Stimulated activated CD4-positive, alpha-beta T cell treated with anti-CD3 and anti-CD28 coated beads, Interleukin-1b, Interleukin-23, amount 100 ng/mL, for 1 hour (primary cell): ENCODE measurements around the gene ZNF776.
"Not testable (repeated sequence)": the region's sequence is repeated elsewhere in the genome, so short reads cannot be mapped to it uniquely, and the experiment has no call there.

Source experiments
- DNase-seq, 2 donors: peaks; one replicate each; pipeline ENCODE4 v3.0.0-alpha.2; 2020; ENCODE audit warnings: low read depth in 2 of 2

The ZNF776 gene

DNA sequence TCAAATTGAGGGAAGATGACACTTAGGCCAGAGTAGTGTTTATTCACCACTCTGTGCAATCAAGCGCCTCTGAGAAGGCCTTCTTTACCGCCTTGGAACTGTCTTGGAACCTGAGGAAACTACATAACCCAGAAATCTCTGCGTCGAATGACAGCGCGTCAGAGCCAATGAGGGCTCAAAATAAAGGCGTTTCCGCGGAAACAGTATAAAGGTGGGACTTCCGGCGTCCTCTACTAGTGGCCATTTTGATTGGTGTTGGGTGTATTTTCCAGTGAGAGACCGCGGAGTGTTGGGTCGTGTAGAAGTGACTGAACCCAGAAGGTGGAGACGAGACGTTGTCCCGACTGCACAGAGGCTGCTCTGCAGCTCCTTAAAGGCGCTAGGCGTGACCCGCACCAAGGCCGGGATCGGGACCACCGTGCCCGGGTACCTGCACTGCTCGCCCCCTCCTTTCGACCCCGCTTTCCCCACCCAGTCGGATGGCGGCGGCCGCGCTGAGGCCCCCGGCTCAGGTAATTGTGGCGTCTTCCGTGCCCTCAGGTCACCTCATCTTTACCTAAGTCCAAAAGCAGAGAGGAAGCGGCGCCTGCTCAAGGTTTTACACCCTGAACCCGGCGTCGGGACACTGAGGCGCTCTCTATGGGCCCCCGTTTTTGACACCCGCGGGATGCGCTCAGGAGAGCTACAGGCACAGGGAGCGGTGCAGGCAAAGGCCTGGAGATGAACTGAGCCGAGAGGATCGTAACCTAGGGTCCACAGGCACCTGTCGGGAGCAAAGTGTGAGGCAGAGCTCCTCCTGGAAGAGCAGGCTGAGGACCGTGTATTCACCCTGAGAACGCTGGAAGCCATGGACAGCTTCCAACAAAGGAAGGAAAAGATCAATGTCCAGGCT, at the start of gene ZNF776:
Gene ZNF776, plus strand, starts transcription at position 236 of the 892 bp plus-strand sequence. Its CDS starts 244 bp downstream, at position 480.
- peak; percentile 51 to 52 for DNase-seq

DNA sequence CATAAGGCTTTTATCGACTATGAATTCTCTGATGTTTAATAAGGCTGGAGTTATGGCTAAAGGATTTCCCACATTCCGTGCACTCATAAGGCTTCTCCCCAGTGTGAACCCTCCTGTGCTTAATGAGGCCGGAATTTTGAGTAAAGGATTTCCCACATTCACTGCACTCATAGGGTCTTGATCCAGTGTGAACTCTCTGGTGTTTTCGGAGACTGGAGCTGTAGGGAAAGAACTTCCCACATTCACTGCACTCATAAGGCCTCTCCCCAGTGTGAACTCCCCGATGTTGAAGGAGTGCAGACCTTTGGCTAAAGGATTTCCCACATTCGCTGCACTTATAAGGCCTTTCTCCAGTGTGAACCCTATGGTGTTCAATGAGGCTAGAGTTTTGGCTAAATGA, 45.0 kb upstream of the ZNF776 start:
- DNase-seq = no peak

DNA sequence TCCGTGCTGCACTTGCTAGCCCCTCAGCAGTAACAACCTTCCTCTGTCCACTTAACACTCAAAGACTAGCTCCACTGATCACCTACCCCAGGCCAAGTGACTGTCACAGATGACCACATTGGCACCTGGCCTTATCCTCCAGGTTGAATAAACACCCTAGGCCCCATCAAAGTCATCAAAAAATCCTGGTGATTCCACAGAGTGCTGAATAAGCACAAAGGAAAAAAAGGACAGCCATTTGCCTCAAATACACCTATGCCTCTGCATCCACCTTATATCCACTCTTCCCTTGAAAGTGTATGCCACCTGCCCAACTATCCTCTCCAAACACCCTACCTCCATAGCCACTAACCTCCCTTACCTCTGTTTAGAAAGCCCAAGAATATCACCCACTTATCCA, 40.3 kb upstream of the ZNF776 start:
- no peak for DNase-seq

DNA sequence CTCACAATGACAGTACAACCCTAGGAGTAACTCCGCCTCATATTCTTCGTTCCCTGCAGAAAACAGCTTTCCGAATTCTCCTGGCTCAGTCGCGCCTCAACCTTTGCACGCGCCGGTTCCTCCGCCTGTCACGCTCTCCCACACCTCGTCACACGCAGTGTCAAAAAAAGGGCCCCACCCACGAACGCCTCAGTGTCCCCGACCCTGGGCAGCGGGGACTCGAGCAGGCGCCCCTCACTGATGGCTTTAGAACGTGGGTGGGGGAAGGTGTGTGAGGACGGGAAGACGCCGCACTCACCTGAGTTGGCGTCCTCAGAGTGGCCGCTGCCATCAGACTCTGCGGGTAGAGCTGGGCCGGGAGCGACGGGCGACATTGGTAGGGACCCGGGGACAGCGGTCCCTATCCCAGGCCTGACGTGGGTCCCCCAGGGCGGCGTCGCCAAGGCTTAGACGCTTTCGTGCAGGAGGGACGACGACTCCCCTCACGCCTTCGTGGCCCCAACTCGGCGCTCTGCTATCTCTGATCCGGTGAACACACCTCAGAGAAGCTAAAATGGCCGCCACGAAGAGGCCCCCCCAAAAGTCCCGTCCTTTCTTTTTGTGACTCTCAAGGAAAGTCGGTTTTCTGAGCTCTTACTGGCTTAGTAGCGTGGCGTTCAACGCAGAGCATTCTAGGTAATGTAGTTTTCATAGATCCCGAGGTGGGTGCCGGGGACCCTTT, 37.8 kb upstream of the ZNF776 start, which contains the start of gene ZNF154:
Gene ZNF154, minus strand, starts transcription at position 564 of the 721 bp plus-strand sequence. Its CDS starts 233 bp downstream, at position 331.
- DNase-seq = no peak

DNA sequence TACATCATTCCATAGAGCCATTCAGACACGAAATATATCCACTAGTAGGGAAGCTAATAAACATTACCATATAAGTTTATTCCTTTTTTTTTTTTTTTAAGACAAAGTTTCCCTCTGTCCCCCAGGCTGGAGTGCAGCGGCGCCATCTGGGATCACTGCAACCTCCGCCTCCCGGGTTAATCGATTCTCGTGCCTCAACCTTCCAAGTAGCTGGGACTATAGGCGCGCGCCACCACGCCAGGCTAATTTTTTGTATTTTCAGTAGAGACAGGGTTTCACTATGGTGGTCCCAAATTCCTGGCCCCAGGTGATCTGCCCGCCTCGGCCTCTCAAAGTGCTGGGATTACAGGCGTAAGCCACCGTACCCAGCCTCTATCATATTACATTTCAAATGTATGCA, 37.0 kb upstream of the ZNF776 start:
- DNase-seq = no peak

DNA sequence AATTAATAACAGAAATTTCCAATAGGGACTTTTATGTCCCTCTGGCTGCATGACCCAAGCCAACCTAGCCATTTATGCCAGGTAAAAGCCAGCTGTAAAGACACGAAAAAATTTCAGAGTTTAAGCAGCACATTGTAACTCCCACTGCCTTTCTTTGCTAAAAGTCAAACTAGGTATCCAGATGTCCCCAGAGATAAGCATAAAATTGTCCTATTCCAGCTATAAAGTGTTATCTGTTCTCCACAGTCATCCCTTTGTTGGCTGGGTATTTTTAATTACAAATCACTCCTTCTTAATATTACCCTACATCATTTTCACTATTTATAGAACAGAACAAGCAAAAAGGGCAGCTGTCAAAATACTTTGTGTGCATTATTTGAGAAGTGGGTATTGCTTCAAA, 34.4 kb upstream of the ZNF776 start:
- DNase-seq = no peak

DNA sequence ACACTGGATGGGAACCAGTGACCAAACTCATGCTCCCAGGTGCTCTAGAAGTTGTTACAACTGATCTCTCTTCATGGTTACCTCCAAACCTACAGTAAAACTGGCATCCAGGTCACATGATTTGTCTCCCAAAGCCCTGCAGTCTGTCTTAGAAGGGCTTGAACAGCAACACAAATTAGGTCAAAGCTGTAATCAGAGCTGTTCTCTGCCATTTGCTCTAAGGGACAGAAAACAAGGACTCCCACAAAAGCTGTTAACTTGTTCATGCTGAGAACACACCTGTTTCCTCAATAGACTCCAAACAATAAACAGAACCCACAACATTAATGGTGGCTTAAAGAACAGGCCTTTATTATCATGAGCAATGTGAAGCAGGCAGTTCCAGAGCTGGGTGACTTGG, 27.2 kb upstream of the ZNF776 start:
- DNase-seq = no peak

DNA sequence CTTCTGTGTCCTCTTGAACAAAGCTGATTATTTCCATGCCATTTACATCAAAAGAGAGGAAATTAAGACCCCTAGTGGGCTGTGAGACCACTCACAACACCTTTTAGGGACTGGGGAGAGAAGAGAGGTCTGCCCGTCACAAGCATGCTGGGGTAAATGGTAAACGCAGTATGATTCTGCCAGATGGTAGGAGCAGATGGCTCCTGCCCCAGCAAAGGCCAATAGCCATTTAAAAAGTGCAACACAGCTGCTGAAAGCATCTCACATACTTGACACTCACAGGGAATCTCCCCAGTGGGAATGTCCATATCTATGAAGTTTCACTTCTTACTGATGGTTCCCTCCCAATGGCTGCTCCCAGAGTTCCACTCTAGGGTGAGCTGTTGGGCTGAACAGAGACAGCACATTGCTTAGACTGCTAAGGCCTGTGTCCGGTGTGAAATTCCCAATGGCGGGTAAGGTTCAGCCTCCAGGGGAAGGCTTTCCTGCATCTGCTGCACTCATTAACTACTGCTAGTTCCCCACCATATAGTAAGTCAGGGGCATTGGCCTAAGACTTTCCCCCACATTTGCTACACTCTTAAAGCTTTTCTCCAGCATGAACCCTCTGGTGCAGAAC, 26.6 kb upstream of the ZNF776 start:
- no peak for DNase-seq

DNA sequence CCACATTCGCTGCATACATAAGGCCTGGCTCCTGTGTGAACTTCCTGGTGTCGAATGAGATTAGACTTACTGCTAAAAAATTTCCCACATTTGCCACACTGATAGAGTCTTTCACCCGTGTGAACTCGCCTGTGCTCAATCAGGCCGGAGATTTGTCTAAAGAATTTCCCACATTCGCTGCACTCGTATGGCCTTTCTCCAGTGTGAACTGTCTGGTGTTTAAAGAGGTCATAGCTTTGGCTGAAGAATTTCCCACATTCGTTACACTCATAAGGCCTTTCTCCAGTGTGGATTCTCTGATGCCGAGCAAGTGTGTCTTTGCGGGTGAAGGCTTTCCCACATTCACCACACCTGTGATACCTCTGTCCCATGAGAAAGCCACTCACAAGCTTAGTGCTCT, 25.7 kb upstream of the ZNF776 start:
- DNase-seq = no peak

DNA sequence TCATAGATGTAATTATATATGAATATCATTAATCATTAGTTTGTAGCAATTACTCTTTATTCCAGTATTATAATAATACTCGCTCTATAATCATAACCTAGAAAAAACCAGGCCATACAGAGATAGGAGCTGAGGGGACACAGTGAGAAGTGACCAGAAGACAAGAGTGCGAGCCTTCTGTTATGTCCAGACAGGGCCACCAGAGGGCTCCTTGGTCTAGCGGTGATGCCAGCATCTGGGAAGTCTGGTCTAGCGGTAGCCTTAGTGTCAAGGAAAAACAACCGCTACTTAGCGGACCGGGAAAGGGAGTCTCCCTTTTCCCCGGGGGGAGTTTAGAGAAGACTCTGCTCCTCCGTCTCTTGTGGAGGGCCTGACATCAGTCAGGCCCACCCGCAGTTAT, 8.3 kb upstream of the ZNF776 start:
- DNase-seq = peak in 1 of 2 donors; percentile 10

DNA sequence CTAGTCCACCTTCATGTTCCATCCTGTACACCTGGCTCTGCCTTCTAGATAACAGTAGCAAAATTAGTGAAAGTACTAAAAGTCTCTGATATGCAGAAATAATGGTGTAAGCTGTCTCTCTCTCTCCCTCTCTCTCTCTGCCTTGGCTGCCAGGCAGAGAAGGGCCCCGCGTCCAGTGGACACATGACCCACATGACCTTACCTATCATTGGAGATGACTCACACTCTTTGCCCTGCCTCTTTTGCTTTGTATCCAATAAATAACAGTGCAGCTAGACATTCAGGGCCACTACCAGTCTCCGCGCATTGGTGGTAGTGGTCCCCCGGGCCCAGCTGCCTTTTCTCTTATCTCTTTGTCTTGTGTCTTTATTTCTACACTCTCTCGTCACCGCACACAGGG, 7.8 kb upstream of the ZNF776 start:
- not testable (repeated sequence) for DNase-seq

DNA sequence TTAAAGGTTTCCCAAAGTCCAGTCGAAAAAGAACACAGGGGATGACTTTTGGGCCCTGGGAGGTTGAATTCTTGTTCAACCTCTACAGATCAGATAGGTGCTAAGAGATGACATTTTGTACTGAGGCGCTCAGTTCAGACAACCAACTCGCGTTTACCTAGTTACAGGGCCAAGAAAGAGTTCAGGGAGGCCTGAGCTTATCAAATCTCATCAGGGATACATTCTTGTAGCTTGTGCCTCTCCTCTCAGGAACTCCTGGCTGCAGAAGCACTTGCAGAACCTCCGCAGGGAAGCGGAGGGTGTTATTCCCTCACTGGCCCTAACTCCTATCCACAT, 825 bp downstream of the ZNF776 start:
- DNase-seq = no peak

DNA sequence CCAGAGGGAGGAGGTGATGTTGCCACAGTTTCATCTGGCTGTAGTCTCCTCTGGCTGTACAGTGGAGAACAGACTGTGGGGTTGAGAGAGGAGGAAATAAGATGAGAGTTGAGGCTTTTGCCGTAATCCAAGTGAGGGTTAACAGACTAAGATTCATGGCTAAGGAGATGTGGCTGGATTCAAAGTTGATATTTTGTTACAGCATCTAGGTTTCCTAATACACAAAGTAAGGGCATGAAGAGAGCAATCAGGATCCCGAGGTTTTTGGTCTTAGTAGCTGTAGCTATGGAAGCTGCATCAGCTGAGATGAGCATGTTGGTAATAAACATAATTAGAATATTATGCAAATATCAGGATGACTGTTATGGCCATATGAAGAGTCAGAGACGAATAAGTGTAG, 1.4 kb downstream of the ZNF776 start:
- no peak for DNase-seq

DNA sequence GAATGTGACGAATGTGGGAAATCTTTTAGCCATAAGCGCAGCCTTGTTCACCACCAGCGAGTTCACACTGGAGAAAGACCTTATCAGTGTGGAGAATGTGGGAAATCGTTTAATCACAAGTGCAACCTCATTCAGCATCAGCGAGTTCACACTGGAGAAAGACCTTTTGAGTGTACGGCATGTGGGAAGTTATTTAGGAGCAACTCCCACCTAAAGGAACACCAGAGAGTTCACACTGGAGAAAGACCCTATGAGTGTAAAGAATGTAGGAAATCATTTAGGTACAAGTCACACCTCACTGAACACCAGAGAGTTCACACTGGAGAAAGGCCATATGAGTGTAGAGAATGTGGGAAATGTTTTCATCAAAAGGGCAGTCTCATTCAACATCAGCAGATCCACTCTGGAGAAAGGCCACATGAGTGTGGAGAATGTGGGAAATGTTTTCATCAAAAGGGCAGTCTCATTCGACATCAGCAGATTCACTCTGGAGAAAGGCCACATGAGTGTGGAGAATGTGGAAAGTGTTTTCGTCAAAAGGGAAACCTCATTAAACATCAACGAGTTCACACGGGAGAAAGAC, 7.6 kb downstream of the ZNF776 start:
- no peak for DNase-seq

DNA sequence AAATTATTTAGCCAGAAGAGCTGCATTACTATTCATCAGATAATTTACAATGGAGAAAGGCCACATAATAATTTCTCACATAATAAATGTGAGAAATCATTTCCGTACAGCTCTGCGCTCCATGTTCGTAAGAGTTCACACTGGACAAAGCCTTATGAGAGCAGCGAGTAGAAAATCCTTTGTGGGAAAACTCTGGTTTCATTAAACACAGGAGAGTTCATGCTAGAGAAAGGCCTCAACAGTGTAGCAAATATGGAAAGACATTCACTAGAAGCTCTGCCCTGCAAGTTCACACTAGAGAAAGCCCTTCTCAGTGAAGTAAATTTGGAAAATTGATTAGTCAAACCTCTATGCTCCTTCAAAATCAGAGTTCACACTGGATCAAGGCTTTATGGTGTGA, 8.4 kb downstream of the ZNF776 start:
- DNase-seq = no peak

DNA sequence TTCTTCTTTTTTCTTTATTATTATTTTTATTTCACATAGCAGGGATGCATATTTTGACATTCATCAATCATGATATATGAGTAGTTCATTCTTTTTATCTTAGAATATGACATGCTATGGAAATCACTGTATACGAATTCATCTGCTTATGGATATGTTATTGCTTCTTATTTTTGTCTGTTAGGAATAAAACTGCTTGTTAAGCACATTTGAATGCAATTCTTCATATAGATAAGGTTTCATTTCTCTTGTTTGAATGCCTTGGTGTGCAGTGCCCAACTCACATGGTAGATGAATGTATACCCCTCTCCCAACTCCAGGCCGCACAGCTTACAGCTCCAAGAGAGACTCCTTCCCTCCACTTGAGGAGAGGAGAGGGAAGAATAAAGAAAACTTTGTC, 11.3 kb downstream of the ZNF776 start:
- no peak for DNase-seq

DNA sequence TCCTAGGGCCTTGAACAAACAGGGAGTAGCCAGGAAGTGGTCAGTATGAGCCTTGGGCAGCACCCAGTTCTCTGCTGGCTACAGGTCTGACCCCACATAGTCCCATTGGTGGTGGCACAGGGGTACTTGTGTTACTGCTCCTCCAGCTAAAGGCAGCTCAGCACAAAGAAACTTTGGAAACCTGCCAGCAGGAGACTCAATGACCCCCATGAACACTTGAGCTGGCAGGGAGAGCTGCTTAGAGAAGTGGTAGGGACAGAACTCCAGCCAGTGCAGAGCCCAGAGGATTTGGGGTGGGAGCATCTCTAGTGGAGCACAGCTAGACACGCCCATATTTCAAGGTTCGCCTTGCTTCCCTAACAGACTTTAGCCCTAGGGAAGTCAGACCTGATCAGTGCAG, 12.5 kb downstream of the ZNF776 start:
- DNase-seq = no peak

DNA sequence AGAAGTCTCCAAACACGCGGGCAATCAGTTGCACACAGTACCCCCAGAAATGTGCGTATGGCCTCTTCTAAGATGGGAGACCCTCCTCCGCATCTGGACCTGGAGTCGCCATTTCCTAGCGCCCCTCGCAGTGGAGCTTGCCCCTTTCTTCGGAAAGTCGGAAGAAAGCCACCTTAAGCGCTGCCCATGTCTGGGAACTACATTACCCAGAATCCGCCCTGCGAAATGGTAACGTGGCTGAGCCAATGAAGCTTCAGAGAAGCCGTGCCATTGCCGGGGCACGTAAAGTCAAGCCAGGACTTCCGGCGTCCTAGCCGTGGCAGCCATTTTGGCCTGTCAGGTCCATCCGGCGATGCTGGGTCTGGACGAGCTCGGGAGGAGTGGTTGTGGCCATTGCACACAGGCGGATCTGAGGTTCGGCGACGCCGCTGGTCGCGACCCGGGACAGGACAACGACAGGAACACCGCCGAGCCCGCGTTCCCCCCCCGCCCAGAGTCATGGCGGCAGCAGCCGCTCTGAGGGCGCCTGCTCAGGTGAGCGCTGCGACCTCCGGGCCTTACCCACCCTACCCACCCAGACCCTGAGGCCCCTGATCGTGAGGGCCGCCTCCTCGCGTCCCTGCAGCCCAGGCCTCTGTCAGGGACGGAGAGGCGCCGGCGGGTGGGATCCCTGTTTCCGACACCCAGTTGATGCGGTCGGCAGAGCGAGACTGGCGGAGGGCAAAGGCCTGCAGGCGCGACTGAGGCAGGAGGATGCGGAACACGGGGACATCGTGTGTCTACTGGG, 22.9 kb downstream of the ZNF776 start, which contains the start of gene ZNF586:
Gene ZNF586, plus strand, starts transcription at position 332 of the 787 bp plus-strand sequence. Its CDS starts 167 bp downstream, at position 499.
- DNase-seq = peak; percentile 60 to 62

DNA sequence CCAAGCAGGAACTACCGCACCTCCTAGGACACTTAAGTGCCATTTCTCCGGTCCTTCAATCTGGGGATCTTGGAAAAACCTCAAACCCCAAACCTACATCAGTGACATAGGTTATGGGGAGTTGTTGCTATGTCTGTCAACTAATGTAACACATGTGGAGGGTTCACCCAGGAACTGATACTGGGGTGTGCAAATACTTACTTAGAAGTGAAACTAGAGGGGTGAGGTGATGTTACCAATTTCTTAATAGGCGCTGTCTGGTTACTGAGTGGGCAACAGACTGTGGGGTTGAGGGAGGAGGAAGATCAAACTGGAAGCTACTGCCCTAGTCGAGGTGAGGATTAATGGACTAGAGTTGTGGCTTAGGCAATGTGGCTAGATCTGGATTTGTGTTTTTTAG, 24.8 kb downstream of the ZNF776 start:
- no peak for DNase-seq

DNA sequence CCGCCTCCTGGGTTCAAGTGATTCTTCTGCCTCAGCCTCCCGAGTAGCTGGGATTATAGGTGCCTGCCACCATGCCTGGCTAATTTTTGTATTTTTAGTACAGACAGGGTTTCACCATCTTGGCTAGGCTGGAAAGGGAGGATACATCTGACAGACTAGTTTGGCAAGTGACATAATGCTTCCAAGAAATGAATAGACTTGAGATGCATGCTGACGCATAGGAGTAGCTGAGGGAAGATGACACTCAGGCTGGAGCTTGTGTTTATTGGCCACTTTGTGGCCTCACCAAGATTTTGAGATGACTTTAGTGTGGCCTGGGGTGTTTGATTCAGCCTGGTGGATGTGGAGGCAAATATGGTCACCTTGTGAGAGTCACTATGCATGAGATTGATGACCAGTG, 26.9 kb downstream of the ZNF776 start:
- no peak for DNase-seq

DNA sequence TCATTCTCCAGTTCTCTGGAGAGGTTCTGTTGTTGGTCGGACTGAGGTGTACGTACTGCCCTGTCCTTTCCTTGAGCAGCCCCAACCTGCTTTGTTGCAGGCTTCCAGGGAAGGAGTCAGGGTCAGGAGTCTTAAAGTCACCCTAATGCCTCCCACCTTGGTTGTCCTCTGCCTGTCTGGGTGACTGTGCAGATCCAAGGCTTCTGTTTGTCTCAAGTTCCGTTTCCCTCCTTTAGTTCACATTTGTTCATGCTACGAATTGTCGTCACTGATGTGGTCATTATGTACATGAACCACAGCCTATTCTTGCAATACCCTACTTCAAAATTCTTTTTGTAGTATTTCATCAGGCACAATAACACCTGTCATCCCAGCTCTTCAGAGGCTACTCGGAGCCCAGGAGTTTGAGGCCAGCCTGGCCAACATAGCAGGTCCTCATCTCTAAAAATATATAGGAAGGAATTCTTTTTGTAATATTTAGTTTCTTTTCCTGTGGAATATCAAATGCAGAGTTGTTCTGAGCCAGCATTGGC, 30.2 kb downstream of the ZNF776 start:
- DNase-seq = no peak
